Activated naive CD8-positive, alpha-beta T cell treated with anti-CD3 and anti-CD28 coated beads, Interleukin-2, amount 50 U/mL, for 24 hours (primary cell): ENCODE measurements around the gene SRF.

ENCODE experiments used
- ATAC-seq: fragments of 150-1000 bp; cut with Tn5 transposase; one replicate; pipeline ENCODE4 v1.10.0; 2021
- DNase-seq: peaks from one replicate; pipeline ENCODE4 v3.0.0; 2021
- H3K27ac Mint-ChIP-seq: one replicate; pipeline ENCODE4 v1.8.0; 2021; ENCODE audit warnings: mild to moderate bottlenecking, mixed read lengths
- H3K27me3 Mint-ChIP-seq: one replicate; pipeline ENCODE4 v1.8.0; 2021; ENCODE audit warnings: mixed read lengths
- H3K36me3 Mint-ChIP-seq: one replicate; pipeline ENCODE4 v1.8.0; 2021; ENCODE audit warnings: low read depth, mixed read lengths
- H3K4me1 Mint-ChIP-seq: one replicate; pipeline ENCODE4 v1.8.0; 2021; ENCODE audit warnings: mixed read lengths
- H3K4me3 Mint-ChIP-seq: one replicate; pipeline ENCODE4 v1.8.0; 2021; ENCODE audit warnings: mild to moderate bottlenecking, moderate library complexity, mixed read lengths
- H3K9me3 Mint-ChIP-seq: one replicate; pipeline ENCODE4 v1.8.0; 2021; ENCODE audit warnings: mixed read lengths

Gene SRF

DNA sequence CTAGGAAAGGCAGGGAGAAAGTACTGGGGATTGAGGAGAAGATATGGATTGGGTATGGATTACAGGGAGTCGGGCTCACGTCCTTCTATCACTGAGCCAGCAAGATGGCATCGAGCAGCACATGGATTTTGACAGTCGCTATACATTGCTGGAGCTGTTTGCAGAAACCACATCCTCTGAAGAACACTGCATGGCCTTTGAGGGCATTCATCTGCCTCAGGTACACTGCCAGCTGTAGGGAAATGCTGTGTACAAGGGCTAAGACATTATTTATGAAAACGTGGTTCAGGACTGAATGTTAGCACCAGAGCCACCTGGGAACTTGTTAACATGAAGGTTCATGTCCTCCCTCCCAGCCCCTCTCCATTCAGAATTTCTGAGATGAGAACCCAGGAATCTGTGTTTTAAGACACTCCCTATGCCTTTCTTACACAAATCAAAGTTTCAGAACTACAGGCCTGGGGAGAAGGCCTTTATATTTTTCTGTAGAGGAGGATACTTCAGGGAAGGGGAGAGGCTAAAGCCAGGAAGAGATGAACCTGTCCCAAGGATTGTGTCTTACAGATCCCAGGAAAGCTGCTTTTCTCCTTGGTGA, 14.4 kb downstream of the SRF start:
- Mint-ChIP-seq H3K4me3 (peak overlapping the region; percentile 63), H3K9me3 (no peaks in the 10 kb centered on the region), H3K36me3 (peaks cover 17% of the 10 kb centered on the region), H3K27me3 (no peaks in the 10 kb centered on the region), H3K4me1 (peaks cover 53% of the 10 kb centered on the region), H3K27ac (peak overlapping the region; percentile 84)
- no peak for DNase-seq
- ATAC-seq = peak; percentile 25

GRCh38 chr6:43186019-43186418, 14.9 kb downstream of the SRF start:
- Mint-ChIP-seq H3K4me3 (no peak overlapping the region), H3K27me3 (no peaks in the 10 kb centered on the region), H3K36me3 (peaks cover 17% of the 10 kb centered on the region), H3K9me3 (no peaks in the 10 kb centered on the region), H3K4me1 (peaks cover 50% of the 10 kb centered on the region), H3K27ac (no peak overlapping the region)
- no peak for DNase-seq
- ATAC-seq = no peak

DNA sequence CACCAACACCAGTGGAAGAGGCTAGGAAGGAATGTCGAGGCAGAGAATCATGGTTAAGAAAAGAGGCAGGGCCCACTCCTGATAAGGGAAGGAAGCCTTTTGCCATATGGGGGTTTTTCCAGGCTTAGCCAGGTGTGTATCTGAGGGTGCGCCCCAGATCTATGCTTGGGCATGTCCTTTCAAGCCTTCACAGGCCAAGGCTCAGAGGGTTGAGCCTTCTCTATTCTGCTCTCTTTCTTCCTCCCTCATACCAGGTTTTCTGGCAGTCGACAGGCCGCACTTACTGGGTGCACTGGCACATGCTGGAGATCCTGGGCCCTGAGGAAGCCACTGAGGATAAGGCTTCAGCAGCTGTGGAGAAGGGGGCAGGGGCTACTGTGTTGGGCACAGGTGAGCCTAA, 15.6 kb downstream of the SRF start:
- Mint-ChIP-seq H3K9me3 (no peaks in the 10 kb centered on the region), H3K27ac (no peak overlapping the region), H3K36me3 (peaks cover 17% of the 10 kb centered on the region), H3K27me3 (no peaks in the 10 kb centered on the region), H3K4me3 (no peak overlapping the region), H3K4me1 (peaks cover 43% of the 10 kb centered on the region)
- ATAC-seq (no peak), DNase-seq (no peak)

DNA sequence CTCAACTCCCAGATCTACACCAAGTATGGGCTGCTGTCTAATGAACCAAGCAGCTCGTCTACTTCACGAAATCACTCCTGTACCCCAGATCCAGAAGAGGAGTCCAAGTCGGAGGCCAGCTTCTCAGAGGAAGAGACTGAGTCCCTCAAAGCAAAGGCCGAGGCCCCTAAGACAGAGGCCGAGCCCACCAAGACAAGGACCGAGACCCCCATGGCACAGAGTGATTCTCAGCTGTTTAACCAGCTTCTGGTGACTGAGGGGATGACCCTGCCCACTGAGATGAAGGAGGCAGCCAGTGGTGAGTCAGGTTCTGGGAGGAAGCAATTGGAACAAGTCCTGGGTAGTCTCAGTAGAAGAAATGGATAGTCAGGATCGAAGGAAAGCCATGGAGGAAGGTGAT, 16.8 kb downstream of the SRF start:
- Mint-ChIP-seq H3K27ac (no peak overlapping the region), H3K4me1 (peaks cover 37% of the 10 kb centered on the region)

GRCh38 chr6:43188426-43188825, 17.4 kb downstream of the SRF start:
- Mint-ChIP-seq H3K4me3 (no peak overlapping the region), H3K4me1 (peaks cover 31% of the 10 kb centered on the region), H3K27ac (peak overlapping the region; percentile 8), H3K9me3 (no peaks in the 10 kb centered on the region), H3K27me3 (no peaks in the 10 kb centered on the region), H3K36me3 (peaks cover 23% of the 10 kb centered on the region)
- DNase-seq (no peak), ATAC-seq (no peak)

More for the DNA sequence above, 16.8 kb downstream of the SRF start:
- Mint-ChIP-seq H3K9me3 (no peaks in the 10 kb centered on the region), H3K27me3 (no peaks in the 10 kb centered on the region), H3K4me3 (no peak overlapping the region), H3K36me3 (peaks cover 20% of the 10 kb centered on the region)
- DNase-seq (no peak), ATAC-seq (no peak)

- H3K27ac Mint-ChIP-seq = no peak overlapping the region
- DNase-seq = no peak
- H3K9me3 Mint-ChIP-seq = no peaks in the 10 kb centered on the region
- H3K4me3 Mint-ChIP-seq = no peak overlapping the region
- ATAC-seq = no peak
- peaks cover 19% of the 10 kb centered on the region for H3K4me1 Mint-ChIP-seq
- H3K36me3 Mint-ChIP-seq = peaks cover 24% of the 10 kb centered on the region
- H3K27me3 Mint-ChIP-seq = no peaks in the 10 kb centered on the region
Measured at GRCh38 chr6:43189776-43190304, 18.8 kb downstream of the SRF start.

GRCh38 chr6:43192911-43193310, 21.8 kb downstream of the SRF start:
- no peak for ATAC-seq
- H3K4me1 Mint-ChIP-seq = peaks cover 3% of the 10 kb centered on the region
- no peaks in the 10 kb centered on the region for H3K27me3 Mint-ChIP-seq
- no peak overlapping the region for H3K4me3 Mint-ChIP-seq
- peaks cover 26% of the 10 kb centered on the region for H3K36me3 Mint-ChIP-seq
- no peak for DNase-seq
- no peaks in the 10 kb centered on the region for H3K9me3 Mint-ChIP-seq
- H3K27ac Mint-ChIP-seq = no peak overlapping the region

DNA sequence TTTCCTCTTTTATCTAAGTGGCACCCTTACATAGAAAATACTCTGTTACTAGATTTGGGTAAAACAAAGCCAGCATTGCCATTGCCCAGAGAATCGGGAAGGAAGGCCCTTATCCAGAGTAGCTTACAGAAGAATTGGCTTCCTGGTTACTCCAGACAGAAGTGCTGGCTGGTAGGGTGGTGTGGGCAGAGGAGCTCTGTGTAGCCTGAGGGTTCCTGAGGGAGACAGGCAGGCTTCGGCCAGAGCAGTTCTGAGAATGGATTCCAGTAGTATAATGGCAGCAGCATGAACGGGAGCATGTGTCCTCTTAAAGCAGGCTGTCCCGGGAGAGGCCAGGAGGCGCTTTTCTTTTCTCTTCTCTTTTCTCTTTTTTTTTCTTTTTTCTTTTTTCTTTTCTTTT, 22.9 kb downstream of the SRF start:
- Mint-ChIP-seq H3K9me3 (no peaks in the 10 kb centered on the region), H3K4me1 (peaks cover 3% of the 10 kb centered on the region), H3K27me3 (no peaks in the 10 kb centered on the region), H3K27ac (no peak overlapping the region), H3K36me3 (peaks cover 22% of the 10 kb centered on the region), H3K4me3 (no peak overlapping the region)
- ATAC-seq (no peak), DNase-seq (no peak)

DNA sequence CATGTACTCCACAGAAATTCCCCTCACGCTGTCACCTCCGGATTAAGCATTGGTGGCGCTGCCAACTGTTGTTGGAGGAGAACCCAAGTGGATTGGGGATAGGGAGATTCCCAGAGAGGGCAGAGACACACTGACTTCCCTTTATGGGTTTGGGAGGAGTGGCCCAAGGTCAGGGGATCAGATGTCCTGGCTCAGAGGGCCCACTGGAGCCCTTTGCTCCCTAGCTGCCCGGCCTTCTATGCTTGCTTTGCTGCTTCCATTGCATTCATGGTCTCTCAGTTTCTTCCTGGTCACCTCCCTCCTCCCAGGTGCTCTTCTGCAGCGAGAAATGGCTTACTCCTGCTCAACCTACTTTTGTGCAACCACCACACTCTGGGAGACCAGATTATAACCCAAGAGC, 25.3 kb downstream of the SRF start:
- Mint-ChIP-seq H3K9me3 (no peaks in the 10 kb centered on the region), H3K4me1 (no peaks in the 10 kb centered on the region), H3K4me3 (no peak overlapping the region), H3K27ac (no peak overlapping the region), H3K27me3 (no peaks in the 10 kb centered on the region), H3K36me3 (peaks cover 22% of the 10 kb centered on the region)
- DNase-seq = no peak
- no peak for ATAC-seq

GRCh38 chr6:43199912-43200311, 28.8 kb downstream of the SRF start:
- ATAC-seq = no peak
- Mint-ChIP-seq H3K4me3 (no peak overlapping the region), H3K36me3 (peaks cover 11% of the 10 kb centered on the region)

GRCh38 chr6:43200541-43200940, 29.5 kb downstream of the SRF start:
- Mint-ChIP-seq H3K4me3 (no peak overlapping the region), H3K9me3 (no peaks in the 10 kb centered on the region), H3K27ac (no peak overlapping the region), H3K27me3 (no peaks in the 10 kb centered on the region), H3K36me3 (peaks cover 14% of the 10 kb centered on the region), H3K4me1 (no peaks in the 10 kb centered on the region)
- DNase-seq (no peak), ATAC-seq (no peak)

More at GRCh38 chr6:43199912-43200311, 28.8 kb downstream of the SRF start:
- Mint-ChIP-seq H3K27me3 (no peaks in the 10 kb centered on the region), H3K9me3 (no peaks in the 10 kb centered on the region), H3K4me1 (no peaks in the 10 kb centered on the region), H3K27ac (no peak overlapping the region)
- DNase-seq = no peak

- no peak overlapping the region for H3K27ac Mint-ChIP-seq
- H3K4me1 Mint-ChIP-seq = no peaks in the 10 kb centered on the region
- ATAC-seq (no peak), DNase-seq (no peak)
- H3K27me3 Mint-ChIP-seq = no peaks in the 10 kb centered on the region
- peaks cover 8% of the 10 kb centered on the region for H3K36me3 Mint-ChIP-seq
- H3K9me3 Mint-ChIP-seq = no peaks in the 10 kb centered on the region
- no peak overlapping the region for H3K4me3 Mint-ChIP-seq
Measured at GRCh38 chr6:43202451-43202850, 31.4 kb downstream of the SRF start.

GRCh38 chr6:43203029-43203717, 32.1 kb downstream of the SRF start:
- ATAC-seq (no peak), DNase-seq (no peak)
- Mint-ChIP-seq H3K36me3 (peaks cover 10% of the 10 kb centered on the region), H3K27me3 (no peaks in the 10 kb centered on the region), H3K27ac (no peak overlapping the region), H3K9me3 (no peaks in the 10 kb centered on the region), H3K4me1 (no peaks in the 10 kb centered on the region), H3K4me3 (no peak overlapping the region)

- no peaks in the 10 kb centered on the region for H3K9me3 Mint-ChIP-seq
- H3K27me3 Mint-ChIP-seq = no peaks in the 10 kb centered on the region
- H3K36me3 Mint-ChIP-seq = peaks cover 10% of the 10 kb centered on the region
- H3K4me3 Mint-ChIP-seq = no peak overlapping the region
- no peak overlapping the region for H3K27ac Mint-ChIP-seq
- H3K4me1 Mint-ChIP-seq = no peaks in the 10 kb centered on the region
- DNase-seq (no peak), ATAC-seq (no peak)
Measured at GRCh38 chr6:43203718-43204095, 32.6 kb downstream of the SRF start.

GRCh38 chr6:43204271-43205105, 33.4 kb downstream of the SRF start:
- DNase-seq (no peak), ATAC-seq (no peak)
- H3K4me3 Mint-ChIP-seq = no peak overlapping the region
- H3K27me3 Mint-ChIP-seq = no peaks in the 10 kb centered on the region
- no peaks in the 10 kb centered on the region for H3K4me1 Mint-ChIP-seq
- peaks cover 10% of the 10 kb centered on the region for H3K36me3 Mint-ChIP-seq
- no peaks in the 10 kb centered on the region for H3K9me3 Mint-ChIP-seq
- no peak overlapping the region for H3K27ac Mint-ChIP-seq
